Vagina (tissue), 2 donors: ENCODE measurements around the gene CCR9. TPM values are rescaled to one million over a fixed set of nuclear protein-coding genes. Genes with fewer than 3 reads are reported as not detected.

Experiments used
- DNase-seq, 2 donors: peaks; one replicate each; pipeline ENCODE4 v3.0.0-alpha.2; 2017; ENCODE audit errors: extremely low spot score in 2 of 2
- H3K27ac ChIP-seq: fragments of 200-600 bp; sonication (generic); one replicate; pipeline ENCODE4 v1.5.1; 2019
- H3K27me3 ChIP-seq: fragments of 200-600 bp; sonication (generic); one replicate; pipeline ENCODE4 v1.5.1; 2019
- H3K36me3 ChIP-seq, 2 donors: fragments of 200-600 bp; sonication (generic); one replicate each; pipeline ENCODE4 v1.5.1; 2017 to 2019
- H3K4me1 ChIP-seq: fragments of 200-600 bp; sonication (generic); one replicate; pipeline ENCODE4 v1.5.1; 2019
- H3K4me3 ChIP-seq, 2 donors: fragments of 200-600 bp; sonication (generic); 1 replicate in 1 of 2; 2 replicates in 1 of 2; pipeline ENCODE4 v1.5.1; 2016 to 2019
- H3K9me3 ChIP-seq: fragments of 200-600 bp; sonication (generic); one replicate; pipeline ENCODE4 v1.5.1; 2019
- POLR2A ChIP-seq, 2 donors: fragments of 450-650 bp; IDR thresholded peaks; one replicate each; pipeline ENCODE4 v1.6.1; 2017; ENCODE audit warnings: antibody characterized with exemption in 2 of 2, mild to moderate bottlenecking in 2 of 2, moderate library complexity in 2 of 2
- POLR2AphosphoS5 ChIP-seq, 2 donors: sonication (generic); formaldehyde crosslinking; IDR thresholded peaks; one replicate each; pipeline ENCODE4 v1.9.0; 2017; ENCODE audit warnings: antibody characterized with exemption in 2 of 2, mild to moderate bottlenecking in 2 of 2, low read depth in 1 of 2; ENCODE audit not compliant: insufficient read depth in 1 of 2
- intact Hi-C: fragments of 100-400 bp; cut with DNase I; formaldehyde crosslinking; loops from one replicate; pipeline ENCODE4 v1.15.1; 2023
- total RNA-seq: library from RNA; depleted of rRNA; stranded (reverse); fragments of >200 nt; gene quantifications from one replicate; pipeline ENCODE4 v1.2.3, GENCODE V29; 2016
- TF ChIP-seq, protein P1 (sequence below), 3 experiments: fragments of 450-650 bp in 2 of 3; fragments of 200-600 bp in 1 of 3; sonication (generic) in 1 of 3; IDR thresholded peaks; one replicate each; pipeline ENCODE4 v1.5.1; 2017 to 2019; ENCODE audit warnings: antibody characterized with exemption in 3 of 3, mild to moderate bottlenecking in 2 of 3, moderate library complexity in 2 of 3

CCR9 gene
- total RNA-seq, 1 donor from 2014 or later, result not detected

- Histone ChIP-seq H3K36me3 (no peaks in the 10 kb centered on the region), H3K4me1 (no peaks in the 10 kb centered on the region), H3K27ac (no peak overlapping the region), H3K27me3 (no peaks in the 10 kb centered on the region), H3K4me3 (no peak overlapping the region), H3K9me3 (no peaks in the 10 kb centered on the region)
- TF ChIP-seq POLR2AphosphoS5 (IDR thresholded peaks at IDR 0.05; ENCODE audit: insufficient read depth in 1 of 2, low read depth in 1 of 2), result no peak
- no peak for TF ChIP-seq POLR2A (IDR thresholded peaks at IDR 0.05)
- TF ChIP-seq, protein P1, sequence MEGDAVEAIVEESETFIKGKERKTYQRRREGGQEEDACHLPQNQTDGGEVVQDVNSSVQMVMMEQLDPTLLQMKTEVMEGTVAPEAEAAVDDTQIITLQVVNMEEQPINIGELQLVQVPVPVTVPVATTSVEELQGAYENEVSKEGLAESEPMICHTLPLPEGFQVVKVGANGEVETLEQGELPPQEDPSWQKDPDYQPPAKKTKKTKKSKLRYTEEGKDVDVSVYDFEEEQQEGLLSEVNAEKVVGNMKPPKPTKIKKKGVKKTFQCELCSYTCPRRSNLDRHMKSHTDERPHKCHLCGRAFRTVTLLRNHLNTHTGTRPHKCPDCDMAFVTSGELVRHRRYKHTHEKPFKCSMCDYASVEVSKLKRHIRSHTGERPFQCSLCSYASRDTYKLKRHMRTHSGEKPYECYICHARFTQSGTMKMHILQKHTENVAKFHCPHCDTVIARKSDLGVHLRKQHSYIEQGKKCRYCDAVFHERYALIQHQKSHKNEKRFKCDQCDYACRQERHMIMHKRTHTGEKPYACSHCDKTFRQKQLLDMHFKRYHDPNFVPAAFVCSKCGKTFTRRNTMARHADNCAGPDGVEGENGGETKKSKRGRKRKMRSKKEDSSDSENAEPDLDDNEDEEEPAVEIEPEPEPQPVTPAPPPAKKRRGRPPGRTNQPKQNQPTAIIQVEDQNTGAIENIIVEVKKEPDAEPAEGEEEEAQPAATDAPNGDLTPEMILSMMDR (IDR thresholded peaks at IDR 0.05), result no peak
- intact Hi-C loops, result no loop called here
- no peak for DNase-seq
These were observed 14.6 kb upstream of the CCR9 start for GRCh38 chr3:45871780-45872179.

- Histone ChIP-seq H3K4me3 (no peak overlapping the region), H3K36me3 (no peaks in the 10 kb centered on the region), H3K27me3 (no peaks in the 10 kb centered on the region), H3K9me3 (no peaks in the 10 kb centered on the region), H3K4me1 (no peaks in the 10 kb centered on the region), H3K27ac (no peak overlapping the region)
- TF ChIP-seq POLR2A (IDR thresholded peaks at IDR 0.05) (no peak), POLR2AphosphoS5 (IDR thresholded peaks at IDR 0.05; ENCODE audit: insufficient read depth in 1 of 2, low read depth in 1 of 2) (no peak)
- TF ChIP-seq, protein P1 (IDR thresholded peaks at IDR 0.05), result no peak
- intact Hi-C loops, result no loop called here
- no peak for DNase-seq
These were observed 13.8 kb upstream of the CCR9 start for GRCh38 chr3:45872569-45872968.

GRCh38 chr3:45873036-45873435 lies 13.3 kb upstream of the CCR9 start:
- Histone ChIP-seq H3K27me3 (no peaks in the 10 kb centered on the region), H3K36me3 (no peaks in the 10 kb centered on the region), H3K4me3 (no peak overlapping the region), H3K9me3 (no peaks in the 10 kb centered on the region), H3K4me1 (no peaks in the 10 kb centered on the region), H3K27ac (no peak overlapping the region)
- no peak for TF ChIP-seq POLR2AphosphoS5 (IDR thresholded peaks at IDR 0.05; ENCODE audit: insufficient read depth in 1 of 2, low read depth in 1 of 2)
- TF ChIP-seq, protein P1 (IDR thresholded peaks at IDR 0.05), result no peak
- no peak for TF ChIP-seq POLR2A (IDR thresholded peaks at IDR 0.05)
- intact Hi-C loops, result no loop called here
- DNase-seq, result no peak

GRCh38 chr3:45873638-45874037 lies 12.7 kb upstream of the CCR9 start:
- TF ChIP-seq POLR2AphosphoS5 (IDR thresholded peaks at IDR 0.05; ENCODE audit: insufficient read depth in 1 of 2, low read depth in 1 of 2), result no peak
- TF ChIP-seq, protein P1 (IDR thresholded peaks at IDR 0.05), result no peak
- no peak for TF ChIP-seq POLR2A (IDR thresholded peaks at IDR 0.05)
- Histone ChIP-seq H3K4me3 (no peak overlapping the region), H3K27ac (no peak overlapping the region), H3K9me3 (no peaks in the 10 kb centered on the region), H3K4me1 (no peaks in the 10 kb centered on the region), H3K36me3 (no peaks in the 10 kb centered on the region), H3K27me3 (no peaks in the 10 kb centered on the region)
- no peak for DNase-seq
- intact Hi-C loops, result no loop called here

DNA sequence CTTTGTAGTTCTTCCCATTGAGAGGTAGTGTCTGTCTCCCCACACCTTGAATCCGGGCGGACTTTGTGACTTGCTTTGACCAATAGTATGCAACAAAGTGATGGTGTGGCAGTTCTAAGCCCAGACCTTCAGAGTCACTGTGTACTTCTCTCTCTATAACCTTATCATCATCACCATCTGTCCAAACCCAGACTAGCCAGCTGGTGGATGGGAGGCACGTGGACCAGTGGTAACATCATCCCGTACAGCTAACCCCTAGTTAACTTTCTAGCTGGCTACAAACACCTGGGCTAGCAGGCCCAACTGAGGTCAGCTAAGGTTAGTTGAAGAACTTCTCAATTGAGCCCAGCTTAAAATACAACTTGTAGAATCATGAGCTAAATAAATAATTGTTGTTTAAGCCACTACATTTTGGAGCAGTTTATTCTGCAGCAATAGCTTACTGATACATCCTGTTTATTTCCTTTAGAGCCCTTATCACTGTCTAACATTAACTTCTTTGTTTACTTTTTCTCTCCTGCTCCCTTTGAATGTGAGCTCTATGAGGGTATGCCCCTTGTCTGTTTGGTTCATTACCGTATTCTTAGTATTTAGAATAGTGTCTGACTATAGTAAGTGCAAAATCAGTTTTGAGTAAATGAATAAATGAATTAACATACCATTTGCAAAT lies 11.5 kb upstream of the CCR9 start:
- DNase-seq, result no peak
- no peak for TF ChIP-seq POLR2AphosphoS5 (IDR thresholded peaks at IDR 0.05; ENCODE audit: insufficient read depth in 1 of 2, low read depth in 1 of 2)
- TF ChIP-seq POLR2A (IDR thresholded peaks at IDR 0.05), result no peak
- TF ChIP-seq, protein P1 (IDR thresholded peaks at IDR 0.05), result no peak
- no peak overlapping the region for H3K27ac ChIP-seq
- H3K27me3 ChIP-seq, result no peaks in the 10 kb centered on the region
- no peak overlapping the region for H3K4me3 ChIP-seq
- H3K36me3 ChIP-seq, result no peaks in the 10 kb centered on the region
- H3K9me3 ChIP-seq, result no peaks in the 10 kb centered on the region
- no peaks in the 10 kb centered on the region for H3K4me1 ChIP-seq
- intact Hi-C loops, result no loop called here
